IPS-18c (cell line): ENCODE data around the gene PEMT.
"Not testable (repeated sequence)": the region's sequence is repeated elsewhere in the genome, so short reads cannot be mapped to it uniquely, and the experiment has no call there.

Source experiments
- H3K4me3 ChIP-seq: 2 replicates; pipeline ENCODE4 v1.7.0; 2013; ENCODE audit warnings: low read depth, mild to moderate bottlenecking, low read length, moderate library complexity; ENCODE audit not compliant: insufficient read depth
- H3K9me3 ChIP-seq: one replicate; pipeline ENCODE4 v1.6.1; 2013; ENCODE audit warnings: mild to moderate bottlenecking, low read length, moderate library complexity; ENCODE audit not compliant: control insufficient read depth, insufficient read depth

The PEMT gene

GRCh38 chr17:17494870-17495535 lies 96.5 kb downstream of the PEMT start:
- H3K4me3 ChIP-seq = peak overlapping the region; percentile 78
- no peaks in the 10 kb centered on the region for H3K9me3 ChIP-seq

GRCh38 chr17:17494499-17494869 lies 97.0 kb downstream of the PEMT start:
- Histone ChIP-seq H3K4me3 (peak overlapping the region; percentile 78), H3K9me3 (no peaks in the 10 kb centered on the region)

- H3K9me3 ChIP-seq = no peaks in the 10 kb centered on the region
- H3K4me3 ChIP-seq = peak overlapping the region; percentile 3
Observed at GRCh38 chr17:17493986-17494466, 97.5 kb downstream of the PEMT start.

- no peaks in the 10 kb centered on the region for H3K9me3 ChIP-seq
- H3K4me3 ChIP-seq = peak overlapping the region; percentile 3; the same call in 1 of the 2 replicates
Observed at GRCh38 chr17:17493249-17493985, 98.1 kb downstream of the PEMT start.

GRCh38 chr17:17492571-17492970 lies 98.9 kb downstream of the PEMT start:
- no peak overlapping the region for H3K4me3 ChIP-seq

GRCh38 chr17:17492085-17492484 lies 99.4 kb downstream of the PEMT start:
- no peak overlapping the region for H3K4me3 ChIP-seq
- no peaks in the 10 kb centered on the region for H3K9me3 ChIP-seq

More at GRCh38 chr17:17492571-17492970, 98.9 kb downstream of the PEMT start:
- no peaks in the 10 kb centered on the region for H3K9me3 ChIP-seq

- no peak overlapping the region for H3K4me3 ChIP-seq
Observed at GRCh38 chr17:17491546-17491988, 99.9 kb downstream of the PEMT start.

GRCh38 chr17:17491031-17491471 lies 100.5 kb downstream of the PEMT start:
- no peak overlapping the region for H3K4me3 ChIP-seq
- no peaks in the 10 kb centered on the region for H3K9me3 ChIP-seq

More at GRCh38 chr17:17491546-17491988, 99.9 kb downstream of the PEMT start:
- no peaks in the 10 kb centered on the region for H3K9me3 ChIP-seq

GRCh38 chr17:17487998-17488397 lies 103.5 kb downstream of the PEMT start:
- no peaks in the 10 kb centered on the region for H3K9me3 ChIP-seq

GRCh38 chr17:17486416-17486815 lies 105.1 kb downstream of the PEMT start:
- H3K4me3 ChIP-seq, H3K9me3 ChIP-seq: not testable (repeated sequence)

More at GRCh38 chr17:17487998-17488397, 103.5 kb downstream of the PEMT start:
- no peak overlapping the region for H3K4me3 ChIP-seq

- H3K4me3 ChIP-seq = no peak overlapping the region
Observed at GRCh38 chr17:17485420-17485819, 106.1 kb downstream of the PEMT start.

GRCh38 chr17:17484451-17484899 lies 107.0 kb downstream of the PEMT start:
- Histone ChIP-seq H3K4me3 (no peak overlapping the region), H3K9me3 (no peaks in the 10 kb centered on the region)

More at GRCh38 chr17:17485420-17485819, 106.1 kb downstream of the PEMT start:
- no peaks in the 10 kb centered on the region for H3K9me3 ChIP-seq

GRCh38 chr17:17481860-17482259 lies 109.6 kb downstream of the PEMT start:
- Histone ChIP-seq H3K9me3 (no peaks in the 10 kb centered on the region), H3K4me3 (no peak overlapping the region)

- no peak overlapping the region for H3K4me3 ChIP-seq
- no peaks in the 10 kb centered on the region for H3K9me3 ChIP-seq
Observed at GRCh38 chr17:17480593-17481148, 110.8 kb downstream of the PEMT start.

- Histone ChIP-seq H3K4me3 (no peak overlapping the region), H3K9me3 (no peaks in the 10 kb centered on the region)
Observed at GRCh38 chr17:17479209-17479608, 112.3 kb downstream of the PEMT start.

GRCh38 chr17:17476865-17477467 lies 114.5 kb downstream of the PEMT start, which contains the start of gene MED9:
MED9 (plus strand) TSS chr17:17477000; CDS start chr17:17477042, 42 bp downstream.
- no peaks in the 10 kb centered on the region for H3K9me3 ChIP-seq
- H3K4me3 ChIP-seq = peak within 1 kb of the TSS; percentile 99

GRCh38 chr17:17474341-17474740 lies 117.2 kb downstream of the PEMT start:
- Histone ChIP-seq H3K4me3 (no peak overlapping the region), H3K9me3 (no peaks in the 10 kb centered on the region)
